RWPE1 (cell line): ENCODE data around the gene PABPN1.

Source experiments
- CTCF ChIA-PET: fragments of 350-600 bp; sonication (Branson Sonifier 250); formaldehyde crosslinking; extraction: SDS; loops from one replicate; lab custom pipeline; 2021; lab: Yijun Ruan, JAX
- POLR2A ChIA-PET: fragments of 400-600 bp; formaldehyde crosslinking; extraction: SDS; loops from one replicate; lab custom pipeline; 2020; ENCODE audit warnings: antibody characterized with exemption; ENCODE audit not compliant: low non-redundant PET; lab: Yijun Ruan, JAX
- DNase-seq: peaks from one replicate; pipeline ENCODE4 v3.0.0; 2012; ENCODE audit warnings: low spot score
- H3K27ac ChIP-seq: fragments of 450-650 bp; 2 replicates; pipeline ENCODE4 v1.5.1; 2017
- CTCF ChIP-seq: fragments of 450-650 bp; conservative IDR thresholded peaks from 2 replicates; pipeline ENCODE4 v1.5.1; 2017; ENCODE audit warnings: low read depth, mild to moderate bottlenecking

Gene PABPN1

GRCh38 chr14:23360496-23360895, 39.2 kb downstream of the PABPN1 start:
- no peak for TF ChIP-seq CTCF
- ChIA-PET CTCF (interaction anchor here (0.6 to 1.0 kb wide), 2 partner anchors 24 to 62 kb away, joined by 3 read pairs; no protein-coding TSS in a partner anchor), POLR2A (no interaction called here)
- no peak overlapping the region for H3K27ac ChIP-seq
- DNase-seq, result no peak

GRCh38 chr14:23361320-23361719, 40.1 kb downstream of the PABPN1 start:
- CTCF ChIA-PET, result no interaction called here
- no peak overlapping the region for H3K27ac ChIP-seq
- no peak for DNase-seq
- TF ChIP-seq CTCF, result no peak
- POLR2A ChIA-PET, result no interaction called here

- H3K27ac ChIP-seq, result no peak overlapping the region
- ChIA-PET POLR2A (no interaction called here), CTCF (no interaction called here)
- no peak for TF ChIP-seq CTCF
- no peak for DNase-seq
These were observed 40.5 kb downstream of the PABPN1 start for GRCh38 chr14:23361763-23362162.

- TF ChIP-seq CTCF, result no peak
- CTCF ChIA-PET, result interaction anchor here (0.6 kb wide), 1 partner anchor 306 kb away, joined by 3 read pairs; no protein-coding TSS in a partner anchor
- no peak for DNase-seq
- no peak overlapping the region for H3K27ac ChIP-seq
- POLR2A ChIA-PET, result interaction anchor here (0.7 kb wide), 1 partner anchor 36 kb away, joined by 4 read pairs; no protein-coding TSS in a partner anchor
These were observed 40.9 kb downstream of the PABPN1 start for GRCh38 chr14:23362200-23362599.

- ChIA-PET CTCF (interaction anchor here (0.5 to 0.6 kb wide), 2 partner anchors 26 to 877 kb away, joined by 3 to 5 read pairs; no protein-coding TSS in a partner anchor), POLR2A (interaction anchor here (0.7 kb wide), 1 partner anchor 17 kb away, joined by 6 read pairs; no protein-coding TSS in a partner anchor)
- no peak for DNase-seq
- no peak for TF ChIP-seq CTCF
- peak overlapping the region; percentile 97 for H3K27ac ChIP-seq
These were observed 43.1 kb downstream of the PABPN1 start for GRCh38 chr14:23364164-23365035.

GRCh38 chr14:23365036-23365731, 43.9 kb downstream of the PABPN1 start, which contains the start of gene EFS:
TSS of gene EFS (minus strand) at chr14:23365172. CDS start at chr14:23365025, 147 bp downstream.
- ChIA-PET CTCF (interaction anchor here (0.6 to 1.2 kb wide), 3 partner anchors 15 to 64 kb away, joined by 3 to 7 read pairs (median 5); no protein-coding TSS in a partner anchor), POLR2A (no interaction called here)
- peak; percentile 37 for DNase-seq
- TF ChIP-seq CTCF, result no peak
- H3K27ac ChIP-seq, result peak within 1 kb of the TSS; percentile 97
